ENCODE data around the gene PIPOX.

- TF ChIP-seq EZH2 (IDR thresholded peaks at IDR 0.05): no peak
- no peak for TF ChIP-seq POLR2AphosphoS5 (IDR thresholded peaks at IDR 0.05; ENCODE audit: borderline replicate concordance, low read depth, low read length)
- no peak for TF ChIP-seq FOXP2 (optimal IDR thresholded peaks at IDR 0.05; ENCODE audit: control extremely low read depth, extremely low read length, insufficient read depth)
Measured at GRCh38 chr17:29060475-29060874, 17.5 kb downstream of the PIPOX start.

All from SK-N-MC (cell line).